C4-2B (cell line): ENCODE data around the gene CFAP58.

Experiments used
- CTCF ChIP-seq: fragments of 450-650 bp; conservative IDR thresholded peaks from 2 replicates; pipeline ENCODE4 v1.5.1; 2017; ENCODE audit warnings: mild to moderate bottlenecking
- ZFX ChIP-seq: fragments of 450-650 bp; IDR thresholded peaks from 2 replicates; pipeline ENCODE4 v1.6.1; 2017

- no peak for TF ChIP-seq CTCF
- no peak for TF ChIP-seq ZFX
Measured at GRCh38 chr10:104415526-104416165, 62.0 kb downstream of the CFAP58 start.
